Measurements from ENCODE around the gene STMND1. TPM values are rescaled to one million over a fixed set of nuclear protein-coding genes. Genes with fewer than 3 reads are reported as not detected.
A peak's percentile ranks its signal among the peaks of the same experiment; 100 is the strongest.

Gene STMND1
- total and polyA plus RNA-seq, 2 donors (not counting 1 experiment from before 2014, with no cell fraction given): not detected

GRCh38 chr6:17102258-17102870, 514 bp downstream of the STMND1 start:
- Histone ChIP-seq H3K4me3 (ENCODE audit: control extremely low read depth in 1 of 5, extremely low read depth in 1 of 5, insufficient read depth in 1 of 5, low read depth in 2 of 5, low read length in 4 of 5) (no peak overlapping the region), H3K9ac (ENCODE audit: low read length) (no peak overlapping the region), H4K20me1 (ENCODE audit: control insufficient read depth, insufficient read depth, low read length, poor library complexity, severe bottlenecking) (no peaks in the 10 kb centered on the region), H3K4me1 (ENCODE audit: control insufficient read depth in 2 of 2, insufficient read depth in 2 of 2, low read length in 2 of 2) (no peaks in the 10 kb centered on the region), H3K4me2 (replicated peaks; ENCODE audit: low read depth, low read length, poor library complexity, severe bottlenecking) (peak overlapping the region; percentile 25), H3K27ac (ENCODE audit: low read length in 2 of 2) (no peak overlapping the region), H3K27me3 (replicated peaks in 1 of 4; ENCODE audit: control extremely low read depth in 1 of 4, control insufficient read depth in 3 of 4, insufficient read depth in 4 of 4, low read length in 3 of 4) (peaks cover 0 to 16% (median 9%) of the 10 kb centered on the region in 4 experiments), H3K79me2 (ENCODE audit: control insufficient read depth, insufficient read depth, low read length) (no peaks in the 10 kb centered on the region), H3K36me3 (replicated peaks in 1 of 2; ENCODE audit: control extremely low read depth in 1 of 2, control insufficient read depth in 1 of 2, extremely low read depth in 1 of 2, insufficient read depth in 2 of 2, low read length in 1 of 2) (no peaks in the 10 kb centered on the region), H2AFZ (ENCODE audit: insufficient read depth, low read depth, low read length, poor library complexity, severe bottlenecking) (no peak overlapping the region), H3K9me3 (ENCODE audit: control extremely low read depth in 1 of 3, control insufficient read depth in 2 of 3, insufficient read depth in 1 of 3, low read length in 2 of 3) (peaks cover 0 to 5% (median 0%) of the 10 kb centered on the region in 3 donors)
- ATAC-seq (ENCODE audit: low read depth): no peak
- CTCF ChIA-PET: no interaction called here
- H3K9me3 Mint-ChIP-seq (ENCODE audit: insufficient read depth): no peaks in the 10 kb centered on the region
- intact Hi-C loops (cut with micrococcal nuclease): no loop called here
- 81% methylated on average over 9 of the region's 23 CpGs for WGBS (ENCODE audit: insufficient coverage)
- TF ChIP-seq EZH2 (IDR thresholded peaks at IDR 0.05; ENCODE audit: borderline replicate concordance, insufficient read depth, low read depth, low read length, poor library complexity, severe bottlenecking) (no peak), CTCF (IDR thresholded peaks at IDR 0.05) (no peak)
- DNase-seq: no peak
- peaks cover 46% of the 10 kb centered on the region for H3K27me3 Mint-ChIP-seq
- peaks cover 4% of the 10 kb centered on the region for H3K4me1 Mint-ChIP-seq
- H3K27ac Mint-ChIP-seq: no peak overlapping the region
- no peak overlapping the region for H3K4me3 Mint-ChIP-seq
- POLR2A ChIA-PET: no interaction called here

GRCh38 chr6:17103715-17104114, 1.9 kb downstream of the STMND1 start:
- no peaks in the 10 kb centered on the region for H3K79me2 ChIP-seq (ENCODE audit: control insufficient read depth, insufficient read depth, low read length)
- intact Hi-C loops (cut with micrococcal nuclease): no loop called here
- H2AFZ ChIP-seq (ENCODE audit: insufficient read depth, low read depth, low read length, poor library complexity, severe bottlenecking): no peak overlapping the region
- Mint-ChIP-seq H3K9me3 (ENCODE audit: insufficient read depth) (no peaks in the 10 kb centered on the region), H3K27me3 (peaks cover 40% of the 10 kb centered on the region), H3K27ac (no peak overlapping the region), H3K4me3 (no peak overlapping the region), H3K4me1 (peaks cover 4% of the 10 kb centered on the region)
- ChIA-PET POLR2A (no interaction called here), CTCF (no interaction called here)
- WGBS (ENCODE audit: insufficient coverage): 72% methylated on average over 5 of the region's 8 CpGs
- no peak overlapping the region for H3K27ac ChIP-seq (ENCODE audit: low read length in 2 of 2)
- H3K4me2 ChIP-seq (replicated peaks; ENCODE audit: low read depth, low read length, poor library complexity, severe bottlenecking): no peak overlapping the region
- DNase-seq (no peak), ATAC-seq (ENCODE audit: low read depth) (no peak)
- peaks cover 0 to 5% (median 0%) of the 10 kb centered on the region in 3 donors for H3K9me3 ChIP-seq (ENCODE audit: control extremely low read depth in 1 of 3, control insufficient read depth in 2 of 3, insufficient read depth in 1 of 3, low read length in 2 of 3)
- TF ChIP-seq CTCF (IDR thresholded peaks at IDR 0.05): no peak
- no peak for TF ChIP-seq EZH2 (IDR thresholded peaks at IDR 0.05; ENCODE audit: borderline replicate concordance, insufficient read depth, low read depth, low read length, poor library complexity, severe bottlenecking)
- no peaks in the 10 kb centered on the region for H3K36me3 ChIP-seq (replicated peaks in 1 of 2; ENCODE audit: control extremely low read depth in 1 of 2, control insufficient read depth in 1 of 2, extremely low read depth in 1 of 2, insufficient read depth in 2 of 2, low read length in 1 of 2)
- no peaks in the 10 kb centered on the region for H4K20me1 ChIP-seq (ENCODE audit: control insufficient read depth, insufficient read depth, low read length, poor library complexity, severe bottlenecking)
- H3K27me3 ChIP-seq (replicated peaks in 1 of 4; ENCODE audit: control extremely low read depth in 1 of 4, control insufficient read depth in 3 of 4, insufficient read depth in 4 of 4, low read length in 3 of 4): peaks cover 0 to 10% (median 7%) of the 10 kb centered on the region in 4 experiments
- no peak overlapping the region for H3K9ac ChIP-seq (ENCODE audit: low read length)
- no peaks in the 10 kb centered on the region for H3K4me1 ChIP-seq (ENCODE audit: control insufficient read depth in 2 of 2, insufficient read depth in 2 of 2, low read length in 2 of 2)
- no peak overlapping the region for H3K4me3 ChIP-seq (ENCODE audit: control extremely low read depth in 1 of 5, extremely low read depth in 1 of 5, insufficient read depth in 1 of 5, low read depth in 2 of 5, low read length in 4 of 5)

Data from B cell (primary cell).